GM12878 (cell line): ENCODE results near the gene APH1B.

Experiments
- CTCF ChIP-seq, 3 experiments: IDR thresholded peaks in 2 of 3; conservative IDR thresholded peaks in 1 of 3; 2 replicates each; pipeline ENCODE4 v1.5.1; 2011; ENCODE audit warnings: low read depth in 3 of 3, low read length in 3 of 3, mild to moderate bottlenecking in 3 of 3, control low read depth in 2 of 3, moderate library complexity in 2 of 3, inconsistent platforms in 1 of 3, mixed read lengths in 1 of 3; ENCODE audit not compliant: control insufficient read depth in 2 of 3, insufficient read depth in 1 of 3; ENCODE audit errors: extremely low read depth in 1 of 3
- TCF12 ChIP-seq: IDR thresholded peaks from 2 replicates; pipeline ENCODE4 v1.6.1; 2011; ENCODE audit warnings: low read depth, mild to moderate bottlenecking, low read length
- YY1 ChIP-seq: IDR thresholded peaks from 2 replicates; pipeline ENCODE4 v1.6.1; 2011; ENCODE audit warnings: low read depth, mild to moderate bottlenecking, low read length

GRCh38 chr15:63339006-63339766 is 61.8 kb downstream of the APH1B start:
- no peak for TF ChIP-seq TCF12
- no peak for TF ChIP-seq CTCF (IDR thresholded peaks at IDR 0.05 in 2 of 3, conservative IDR thresholded peaks at IDR 0.05 in 1 of 3; ENCODE audit: control insufficient read depth in 2 of 3, extremely low read depth in 1 of 3, insufficient read depth in 1 of 3, low read depth in 3 of 3, low read length in 3 of 3)
- TF ChIP-seq YY1: no peak
